Measurements from ENCODE around the gene ZMIZ1.
"Not testable (repeated sequence)": the region's sequence is repeated elsewhere in the genome, so short reads cannot be mapped to it uniquely, and the experiment has no call there.

ZMIZ1 gene

DNA sequence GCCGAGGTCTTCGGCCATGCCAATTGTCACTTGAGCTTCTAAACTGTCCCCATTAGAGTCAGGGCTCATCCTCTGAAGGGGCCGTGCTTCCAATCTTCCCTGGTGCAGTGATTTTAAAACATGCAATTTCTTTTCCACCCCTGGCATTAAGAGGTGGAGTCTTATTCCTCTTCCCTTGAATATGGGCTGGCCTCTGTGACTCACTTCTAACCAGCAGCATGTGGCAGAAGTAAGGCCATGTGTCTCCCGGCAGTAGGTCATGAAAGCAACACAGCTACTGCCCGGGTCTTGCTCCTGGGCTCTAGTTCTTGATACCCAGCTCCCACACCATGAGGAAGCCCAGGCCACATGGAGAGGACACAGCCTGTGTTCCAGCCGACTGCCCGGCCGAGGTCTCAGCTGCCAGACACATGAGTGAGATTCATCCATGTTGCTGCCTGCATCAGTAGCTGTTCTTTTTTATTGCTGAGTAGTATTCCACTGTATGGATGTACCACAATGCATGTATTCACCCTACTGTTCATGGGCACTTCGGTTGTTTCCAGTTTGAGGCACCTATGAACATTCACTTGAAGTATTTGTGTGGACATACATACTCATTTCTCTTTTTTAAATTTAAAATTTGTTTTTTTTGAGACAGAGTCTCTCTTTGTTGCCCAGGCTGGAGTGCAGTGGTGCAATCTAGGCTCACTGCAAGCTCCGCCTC is 264.0 kb downstream of the ZMIZ1 start:
- not testable (repeated sequence) for DNase-seq

DNA sequence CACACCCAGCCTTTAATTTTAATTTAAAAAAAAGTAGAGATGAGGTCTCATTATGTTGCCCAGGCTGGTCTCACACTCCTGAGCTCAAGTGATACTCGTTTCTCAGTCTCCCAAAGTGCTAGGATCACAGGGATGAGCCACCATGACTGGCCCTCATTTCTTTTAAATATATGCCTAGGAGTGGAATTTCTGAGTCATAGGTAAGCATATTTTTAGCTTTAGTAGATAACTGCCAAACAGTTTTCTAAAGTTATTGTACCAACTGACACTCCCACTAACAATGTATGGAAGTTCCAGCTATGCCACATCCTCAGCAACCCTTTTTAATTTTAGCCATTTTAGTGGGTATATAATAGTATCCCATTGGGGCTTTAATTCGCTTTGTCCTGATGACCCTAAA is 264.7 kb downstream of the ZMIZ1 start:
- no peak for DNase-seq

DNA sequence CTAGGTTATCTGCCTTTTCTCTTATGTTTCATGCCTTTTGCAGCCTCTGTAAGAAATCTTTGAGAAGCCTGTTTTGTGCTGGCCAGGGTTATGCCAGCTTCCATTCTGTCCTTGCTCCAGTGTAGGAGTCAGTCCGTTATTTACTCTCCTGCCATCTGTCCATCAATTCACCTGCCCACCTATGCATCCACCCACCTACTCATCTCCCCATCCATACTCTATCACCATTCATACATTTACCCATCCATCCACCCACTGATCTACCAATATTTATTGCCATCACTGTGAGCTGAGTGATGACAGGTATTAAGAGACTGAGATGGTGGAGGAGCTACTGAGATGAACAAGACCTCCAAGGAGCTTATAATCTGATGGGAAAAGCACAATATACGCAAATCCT is 265.8 kb downstream of the ZMIZ1 start:
- no peak for DNase-seq

DNA sequence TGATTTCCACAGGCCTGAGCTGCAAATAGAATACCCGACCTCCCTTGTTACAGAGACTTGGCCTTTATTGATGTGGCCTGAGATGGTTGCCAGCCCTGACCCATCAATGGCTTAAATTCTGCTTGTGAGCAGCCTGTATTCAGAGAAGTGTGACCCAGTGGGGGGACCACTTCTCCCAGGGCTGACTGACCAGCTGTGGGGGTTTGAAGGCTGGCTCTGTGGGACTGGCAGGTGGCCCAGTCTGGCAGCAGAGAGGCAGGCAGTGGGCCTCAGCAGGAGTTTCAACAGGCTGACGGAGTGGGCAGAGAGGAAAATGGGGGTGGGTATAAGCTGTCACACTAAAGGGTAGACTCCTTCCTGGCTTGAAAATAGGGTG is 266.3 kb downstream of the ZMIZ1 start:
- no peak for DNase-seq

DNA sequence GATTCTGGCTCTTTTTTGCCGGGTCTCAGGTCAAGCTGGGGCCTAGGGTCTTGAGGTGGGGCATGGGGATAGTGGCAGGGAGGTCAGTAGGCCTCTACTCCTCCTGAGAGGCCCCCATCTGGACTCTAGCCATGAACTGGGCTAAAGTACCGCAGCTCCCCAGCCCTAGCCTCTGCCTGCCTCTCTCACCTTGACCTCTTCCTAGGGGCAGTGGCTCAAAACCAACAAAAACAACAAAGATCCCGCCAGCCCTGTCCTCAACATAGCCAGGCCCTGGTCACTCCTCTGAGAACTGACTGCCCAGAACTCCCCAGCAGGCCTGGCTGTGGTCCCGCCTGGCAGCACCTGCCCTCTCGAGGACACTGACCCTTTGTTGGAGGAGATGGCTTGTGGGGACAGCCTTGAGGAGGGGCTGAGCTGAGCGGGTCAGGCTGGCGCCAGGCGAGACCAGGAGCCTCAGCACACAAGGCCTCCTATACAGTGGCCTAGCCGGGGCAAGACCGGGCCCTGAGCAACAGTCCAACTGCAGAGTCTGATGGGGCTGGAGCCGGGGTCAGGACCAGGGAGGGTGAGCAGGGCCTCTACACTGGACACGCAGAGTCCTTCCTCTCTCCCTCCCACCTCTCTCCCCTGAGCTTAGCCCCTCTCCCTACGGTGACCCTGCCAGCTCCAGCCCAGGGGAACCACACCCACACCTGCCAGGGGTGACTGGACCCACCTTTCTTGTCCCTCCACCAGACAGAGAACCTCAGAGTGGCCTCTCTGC is 266.9 kb downstream of the ZMIZ1 start:
- no peak for DNase-seq

DNA sequence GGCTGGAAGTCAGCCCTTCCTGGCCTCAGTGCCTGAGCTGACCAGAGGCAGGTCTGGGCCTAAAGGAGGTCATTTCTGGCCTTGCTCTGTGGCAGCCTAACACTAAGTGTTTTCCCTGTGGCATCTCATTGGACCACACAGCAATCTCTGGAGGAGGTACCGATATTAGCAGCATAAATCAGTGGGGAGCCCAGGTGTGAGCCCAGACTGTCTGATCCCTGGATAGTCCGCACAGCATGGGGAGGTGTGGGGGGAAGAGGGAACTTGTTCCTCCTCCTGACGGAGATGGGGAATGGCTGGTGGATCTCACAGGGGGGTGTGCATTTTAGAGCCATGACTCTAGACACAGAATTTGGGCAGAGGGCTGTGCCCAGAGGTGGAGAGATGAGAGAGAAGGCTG is 267.5 kb downstream of the ZMIZ1 start:
- no peak for DNase-seq

DNA sequence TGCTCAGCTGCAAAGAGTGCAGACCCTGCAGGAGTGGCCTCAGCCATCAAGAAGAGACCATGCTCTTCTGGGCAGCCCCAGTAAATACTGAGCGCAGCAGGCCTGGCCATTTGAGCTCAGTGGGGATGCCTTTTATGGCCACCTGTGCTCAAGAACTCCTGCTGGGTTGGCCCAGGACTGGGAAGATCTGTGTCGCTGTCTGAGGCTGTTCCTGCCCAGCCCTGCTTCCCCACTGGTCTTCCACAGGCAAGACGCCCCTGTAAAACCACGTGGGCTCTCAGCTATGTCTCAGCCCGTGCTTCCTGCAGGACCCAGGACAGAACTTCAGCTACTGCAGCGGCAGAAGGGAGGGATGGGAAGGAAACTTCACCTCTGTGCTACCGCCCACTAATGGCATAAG is 268.0 kb downstream of the ZMIZ1 start:
- DNase-seq, result no peak

DNA sequence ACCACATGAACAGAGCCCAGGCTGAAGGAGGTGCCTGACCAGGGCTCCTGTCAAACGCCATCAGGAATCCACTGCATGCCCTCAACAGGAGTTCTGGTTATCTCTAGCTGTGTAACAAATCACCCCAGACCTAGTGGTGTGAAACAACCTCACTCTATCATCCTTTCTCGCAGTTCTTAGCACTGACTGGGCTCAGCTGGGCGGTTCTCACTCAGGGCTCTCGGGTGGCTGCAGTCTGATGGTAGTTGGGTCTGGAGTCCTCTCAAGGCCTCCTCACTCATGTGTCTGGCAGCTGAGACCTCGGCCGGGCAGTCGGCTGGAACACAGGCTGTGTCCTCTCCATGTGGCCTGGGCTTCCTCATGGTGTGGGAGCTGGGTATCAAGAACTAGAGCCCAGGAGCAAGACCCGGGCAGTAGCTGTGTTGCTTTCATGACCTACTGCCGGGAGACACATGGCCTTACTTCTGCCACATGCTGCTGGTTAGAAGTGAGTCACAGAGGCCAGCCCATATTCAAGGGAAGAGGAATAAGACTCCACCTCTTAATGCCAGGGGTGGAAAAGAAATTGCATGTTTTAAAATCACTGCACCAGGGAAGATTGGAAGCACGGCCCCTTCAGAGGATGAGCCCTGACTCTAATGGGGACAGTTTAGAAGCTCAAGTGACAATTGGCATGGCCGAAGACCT is 269.2 kb downstream of the ZMIZ1 start:
- DNase-seq, result not testable (repeated sequence)

DNA sequence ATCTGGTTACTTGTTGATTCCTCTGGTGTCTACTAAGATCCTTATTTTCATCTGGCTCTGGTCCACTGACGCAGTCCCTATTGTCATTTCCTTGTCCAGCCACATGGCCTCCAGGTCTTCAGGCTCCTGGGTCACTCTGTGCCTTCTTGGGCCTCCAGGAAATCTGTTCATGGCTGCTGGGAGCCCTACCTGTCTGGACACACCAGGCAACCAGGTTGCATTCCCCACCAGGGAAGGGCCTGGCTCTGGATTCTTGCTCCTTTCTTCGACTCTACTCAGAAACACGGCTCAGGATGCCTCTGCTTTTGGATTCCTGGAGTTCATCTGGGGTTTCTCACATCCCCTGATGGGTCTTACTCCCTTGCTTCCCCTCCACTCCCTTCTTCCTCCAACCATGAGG is 270.5 kb downstream of the ZMIZ1 start:
- no peak for DNase-seq

DNA sequence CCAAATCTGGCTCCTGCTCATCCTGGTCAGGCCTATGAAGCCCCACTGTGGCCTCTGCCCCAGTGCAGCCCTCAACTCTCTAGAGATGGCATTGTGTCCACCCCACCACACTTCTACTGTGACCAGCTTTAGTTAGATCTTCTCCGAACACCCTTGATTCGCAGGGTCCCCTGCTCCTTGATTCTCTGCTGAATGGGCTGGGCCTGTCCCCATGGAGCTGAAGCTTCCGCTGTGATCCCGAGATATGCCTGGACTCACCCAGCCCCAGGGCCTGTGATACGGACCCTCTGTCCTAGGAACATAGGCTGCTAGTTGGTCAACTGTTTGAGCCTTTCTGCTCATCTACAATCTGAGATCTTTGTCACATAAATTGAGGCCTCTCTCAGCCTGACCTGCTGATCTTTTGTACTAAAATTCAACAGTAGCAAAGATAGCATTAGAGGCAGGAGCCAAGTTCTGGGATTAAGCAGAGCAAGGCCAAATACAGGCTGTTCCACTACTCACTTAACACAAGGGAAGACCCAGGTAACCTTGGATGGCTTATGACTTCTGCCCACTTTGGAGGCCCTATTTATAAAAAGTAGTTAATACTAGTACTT is 272.0 kb downstream of the ZMIZ1 start:
- DNase-seq, result no peak

DNA sequence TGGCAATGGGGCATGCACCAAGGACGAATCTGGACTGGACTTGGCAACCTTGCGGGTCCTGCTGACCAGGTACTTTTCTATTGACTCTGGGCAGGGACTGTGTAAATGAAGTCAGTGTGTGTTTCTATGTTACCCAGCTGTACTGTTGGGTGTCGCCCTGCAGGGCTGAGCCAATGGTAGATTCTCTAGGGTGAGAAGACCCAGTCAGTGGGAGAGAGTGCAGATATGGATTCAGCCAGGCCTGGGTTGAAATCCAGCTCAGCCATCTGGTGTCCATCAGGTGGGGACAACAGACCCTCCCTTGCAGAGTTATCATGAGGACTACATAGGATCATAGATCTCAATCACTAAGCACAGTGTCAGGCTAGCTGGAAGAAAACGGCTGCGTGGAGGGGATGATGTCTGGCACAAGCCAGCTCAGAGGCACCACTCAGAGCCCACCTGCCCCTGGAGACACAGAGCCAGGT is 273.6 kb downstream of the ZMIZ1 start:
- no peak for DNase-seq

DNA sequence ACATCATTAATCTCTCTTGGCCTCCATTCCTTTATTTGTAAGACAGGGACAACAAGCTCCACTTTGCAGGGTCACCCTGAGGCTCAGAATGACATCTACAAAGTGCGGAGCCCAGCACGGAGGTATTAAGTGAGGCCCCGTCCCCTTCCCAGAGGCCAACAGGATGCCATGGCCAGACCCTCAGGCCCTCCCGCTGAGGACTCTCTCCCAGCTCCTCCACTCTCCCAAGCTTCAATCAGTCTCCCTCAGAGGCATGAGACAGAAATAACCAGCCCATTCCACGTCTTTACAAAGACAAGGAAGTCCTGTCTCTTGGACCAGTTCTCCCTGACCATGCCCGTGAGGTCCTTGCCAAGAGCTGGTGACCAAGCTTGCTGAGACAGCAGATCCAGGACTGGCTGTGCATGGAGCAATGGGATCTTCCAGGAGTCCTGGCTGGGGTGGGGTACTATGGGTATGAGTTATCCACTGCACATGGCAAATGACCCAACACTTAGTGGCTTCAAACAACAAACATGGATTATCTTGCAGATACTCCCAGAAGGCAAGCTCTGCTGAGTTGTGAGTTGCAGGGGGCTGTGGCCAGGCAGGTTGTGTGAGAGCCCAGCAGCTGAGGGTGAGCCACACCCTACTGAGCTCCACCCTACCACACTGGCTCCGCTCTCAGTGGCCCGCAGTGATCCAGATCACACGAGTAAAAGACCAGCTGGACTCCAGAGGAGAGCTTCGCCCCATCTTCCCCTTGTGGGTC is 274.2 kb downstream of the ZMIZ1 start:
- no peak for DNase-seq

DNA sequence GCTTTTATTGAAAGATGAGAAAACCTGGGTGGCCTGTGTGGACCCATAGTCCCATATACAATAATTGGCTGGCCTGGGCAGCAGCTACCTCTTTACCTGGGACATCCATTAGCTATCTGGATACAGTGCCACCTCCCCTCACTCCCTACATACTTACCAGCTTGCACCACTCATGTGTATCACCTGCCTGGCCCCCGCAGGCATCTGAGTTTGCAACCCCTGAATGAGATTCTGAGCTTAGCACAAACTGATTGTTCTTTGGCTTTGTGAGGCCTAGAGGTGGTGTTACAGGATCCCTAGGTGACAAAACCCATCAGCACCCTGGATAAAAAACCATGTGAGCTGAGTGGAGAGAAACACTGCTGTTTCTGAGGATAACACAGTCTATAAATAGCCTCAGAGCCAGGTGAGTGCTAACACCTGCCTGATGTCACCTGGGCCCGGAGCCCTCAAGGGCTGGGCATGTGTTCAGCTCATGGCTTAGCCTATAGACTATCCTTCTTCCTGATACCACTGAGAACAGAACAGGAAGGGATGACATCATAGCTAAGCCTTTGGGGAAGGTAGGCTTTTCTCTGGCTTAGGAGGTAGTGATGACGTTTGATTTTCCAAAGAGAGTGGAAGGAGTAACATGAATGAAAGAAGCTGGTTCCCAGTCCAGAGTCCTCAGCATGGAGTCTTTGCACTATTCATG is 275.9 kb downstream of the ZMIZ1 start:
- no peak for DNase-seq

DNA sequence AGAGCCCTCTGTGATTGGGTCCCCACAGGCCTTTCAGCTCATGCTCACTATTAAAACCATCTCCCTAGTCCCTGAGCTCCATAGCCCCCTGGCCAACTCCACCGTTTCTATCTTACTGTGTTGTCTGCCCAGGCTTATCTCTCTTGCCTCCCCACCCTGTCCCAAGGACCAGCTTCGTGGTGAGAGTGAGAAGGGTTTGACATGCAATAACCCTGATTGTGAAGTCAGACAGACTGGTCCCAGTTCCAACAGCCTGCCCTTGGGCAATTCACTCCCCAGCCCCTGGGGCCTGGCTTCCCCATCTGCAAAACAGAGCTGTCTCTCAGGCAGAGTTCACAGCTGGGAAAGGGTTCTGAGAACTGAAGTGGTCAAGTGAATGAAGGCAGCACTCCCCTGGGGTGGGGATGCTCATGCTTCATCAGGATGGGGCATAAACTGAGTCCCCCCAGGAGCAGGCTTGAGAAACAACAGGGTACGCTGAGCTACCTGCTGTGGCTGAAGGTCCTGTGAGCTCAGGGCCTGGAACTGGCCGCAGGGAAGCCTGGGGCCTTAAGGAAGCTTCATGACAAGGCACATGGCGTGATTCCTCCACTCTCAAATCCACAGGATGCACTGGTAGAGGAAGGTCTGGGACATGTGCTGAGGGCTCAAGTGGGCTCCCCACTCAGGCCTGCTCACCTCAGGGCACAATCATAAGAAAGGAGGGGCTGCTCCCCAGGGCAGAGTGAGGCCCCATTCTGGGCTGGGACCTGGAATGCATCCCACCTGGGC is 276.7 kb downstream of the ZMIZ1 start:
- no peak for DNase-seq

DNA sequence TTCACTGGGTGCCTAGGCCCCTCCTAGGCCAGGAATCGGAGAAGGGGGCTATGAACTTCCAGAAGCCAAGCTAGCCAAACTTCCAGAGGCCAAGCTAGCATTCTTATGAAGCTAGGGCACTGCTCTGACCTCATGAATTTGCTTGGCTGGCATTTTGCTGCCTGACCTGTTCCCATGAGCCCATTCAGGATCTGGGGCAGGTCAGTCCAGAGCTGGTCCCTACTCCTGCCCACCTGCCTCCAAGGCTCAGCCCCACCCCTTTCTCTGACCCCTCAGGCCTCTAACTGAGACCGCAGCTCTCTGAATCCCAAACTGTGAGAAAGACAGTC is 277.2 kb downstream of the ZMIZ1 start:
- no peak for DNase-seq

DNA sequence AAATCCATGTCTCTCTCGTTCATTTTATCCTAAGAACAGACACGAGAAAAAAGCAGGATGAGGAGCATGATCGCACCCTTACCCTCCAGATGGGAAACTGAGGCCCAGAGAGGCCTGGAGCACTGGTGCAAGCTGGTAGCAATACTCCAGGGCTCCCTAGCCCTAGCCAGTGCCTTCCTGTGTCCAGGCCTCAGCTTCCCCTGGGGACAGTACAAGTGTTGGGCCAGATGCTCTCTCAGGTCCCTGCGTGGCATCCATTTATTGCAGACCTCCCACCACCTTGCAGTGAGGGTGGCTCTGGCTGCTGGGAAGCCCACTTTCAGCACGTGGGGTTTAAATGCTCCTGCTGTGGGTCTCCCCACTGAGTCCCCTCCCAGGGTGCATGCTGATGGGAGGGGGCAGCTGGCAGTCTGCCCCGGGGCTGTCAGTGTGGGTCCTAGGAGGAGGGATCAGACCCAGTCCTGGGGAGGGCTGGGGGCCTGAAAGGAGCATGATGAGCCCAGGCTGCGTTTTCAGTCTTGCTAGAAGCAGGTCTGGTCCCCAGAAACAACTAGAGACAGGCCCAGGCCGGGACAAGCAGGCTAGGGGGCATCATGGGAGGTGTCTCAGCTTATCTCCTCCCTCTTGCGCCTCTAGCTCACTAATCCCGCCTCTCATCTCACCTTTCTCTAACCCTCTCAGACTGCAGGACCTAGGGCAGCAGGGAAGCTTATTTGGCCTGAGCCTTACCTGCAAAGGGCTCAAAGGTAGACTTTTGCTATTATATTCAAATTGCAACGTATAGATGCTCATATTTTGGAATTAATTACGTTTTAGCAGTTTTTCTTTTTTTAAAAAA is 277.8 kb downstream of the ZMIZ1 start:
- DNase-seq, result no peak

DNA sequence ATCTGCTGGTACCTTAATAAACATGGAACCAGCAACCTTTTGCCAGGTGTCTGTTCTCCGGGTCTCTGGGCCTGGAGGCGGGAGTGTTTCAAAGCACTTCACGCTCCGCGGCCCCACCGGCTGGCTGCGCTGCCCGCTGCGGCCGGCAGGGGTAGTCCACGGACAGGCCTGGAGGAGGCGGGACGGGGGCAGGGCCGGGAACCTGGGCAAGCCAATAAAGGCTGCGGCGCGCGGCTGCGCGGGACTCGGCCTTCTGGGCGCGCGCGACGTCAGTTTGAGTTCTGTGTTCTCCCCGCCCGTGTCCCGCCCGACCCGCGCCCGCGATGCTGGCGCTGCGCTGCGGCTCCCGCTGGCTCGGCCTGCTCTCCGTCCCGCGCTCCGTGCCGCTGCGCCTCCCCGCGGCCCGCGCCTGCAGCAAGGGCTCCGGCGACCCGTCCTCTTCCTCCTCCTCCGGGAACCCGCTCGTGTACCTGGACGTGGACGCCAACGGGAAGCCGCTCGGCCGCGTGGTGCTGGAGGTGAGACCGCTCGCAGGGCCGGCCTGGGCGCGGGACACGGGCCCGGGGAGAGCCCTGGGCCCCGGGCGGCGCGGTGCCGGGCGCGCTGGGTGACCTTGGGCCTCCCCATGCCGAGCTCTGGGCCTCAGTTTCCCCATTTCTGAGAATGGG is 278.6 kb downstream of the ZMIZ1 start, which contains the start of gene PPIF:
Gene PPIF (plus strand): TSS at position 244 of the 668 bp plus-strand sequence. CDS start 80 bp downstream, at position 324.
- DNase-seq, result peak; percentile 93

DNA sequence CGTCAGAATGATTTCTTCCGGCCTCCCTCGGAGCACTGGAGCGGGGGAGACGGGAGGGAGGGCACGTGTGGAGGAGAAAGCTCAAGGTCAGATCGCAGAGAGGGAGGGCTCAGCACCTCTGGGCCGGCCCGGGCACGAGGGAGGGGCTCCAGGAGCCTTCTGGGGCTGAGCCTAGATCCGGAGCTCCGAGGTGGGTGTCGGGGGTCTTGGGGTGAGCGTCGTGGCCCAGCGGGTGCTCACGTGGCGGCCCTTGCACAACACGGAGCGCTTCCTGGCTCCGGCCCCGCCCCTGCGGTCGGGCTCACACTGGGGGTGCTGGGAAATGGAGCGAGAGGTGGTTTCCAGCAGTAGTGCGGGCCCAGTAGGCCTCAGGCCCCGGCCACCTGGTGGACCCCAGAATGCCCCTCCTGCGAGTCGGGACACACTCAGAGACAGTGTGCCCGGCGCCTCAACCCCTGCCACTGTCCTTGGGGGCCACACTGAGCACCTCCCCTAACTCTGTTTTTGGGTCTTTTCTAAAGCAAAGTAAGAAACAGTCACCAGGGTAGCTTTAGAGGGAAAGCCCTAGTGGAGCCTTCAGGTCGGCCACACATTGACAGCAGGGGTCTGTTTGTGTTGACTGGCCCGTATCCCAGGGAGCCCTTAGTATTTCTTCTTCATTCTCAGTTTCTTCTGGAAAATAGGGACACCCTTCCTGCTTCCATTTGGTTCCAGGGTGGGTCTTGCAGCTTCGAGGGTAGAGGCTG is 279.3 kb downstream of the ZMIZ1 start:
- peak; percentile 61 for DNase-seq

DNA sequence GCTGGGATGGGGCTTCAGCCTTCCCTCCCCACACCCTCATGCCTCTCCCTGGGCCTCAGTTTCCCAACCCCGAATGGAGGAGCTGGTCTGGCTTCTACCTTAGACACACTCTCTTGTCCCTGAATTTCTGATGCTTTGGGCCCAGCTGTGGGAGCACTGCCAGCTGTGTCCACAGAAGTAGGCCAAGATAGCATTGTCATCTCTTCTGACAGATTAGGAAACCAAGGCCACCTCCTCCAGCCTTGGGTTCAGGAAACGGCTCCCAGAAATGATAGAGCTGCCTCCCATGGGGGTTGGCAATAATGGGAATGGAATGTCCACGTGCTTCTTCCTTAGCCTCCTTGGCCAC is 279.8 kb downstream of the ZMIZ1 start:
- DNase-seq, result no peak
